ENCODE results near the gene MEGF9. TPM values are rescaled to one million over a fixed set of nuclear protein-coding genes. Genes with fewer than 3 reads are reported as not detected.

The MEGF9 gene
- polyA plus RNA-seq, 1 of the 3 experiments (the other 2 are of a cell fraction), result 1.8 TPM

- ChIA-PET CTCF (interaction anchor here (1.2 to 2.2 kb wide), 2 partner anchors 9 to 61 kb away, joined by 3 to 8 read pairs; no protein-coding TSS in a partner anchor), POLR2A (interaction anchor here (0.7 kb wide), 1 partner anchor 764 kb away, joined by 3 read pairs; no protein-coding TSS in a partner anchor)
These were observed 33.1 kb downstream of the MEGF9 start for GRCh38 chr9:120681121-120681520.

DNA sequence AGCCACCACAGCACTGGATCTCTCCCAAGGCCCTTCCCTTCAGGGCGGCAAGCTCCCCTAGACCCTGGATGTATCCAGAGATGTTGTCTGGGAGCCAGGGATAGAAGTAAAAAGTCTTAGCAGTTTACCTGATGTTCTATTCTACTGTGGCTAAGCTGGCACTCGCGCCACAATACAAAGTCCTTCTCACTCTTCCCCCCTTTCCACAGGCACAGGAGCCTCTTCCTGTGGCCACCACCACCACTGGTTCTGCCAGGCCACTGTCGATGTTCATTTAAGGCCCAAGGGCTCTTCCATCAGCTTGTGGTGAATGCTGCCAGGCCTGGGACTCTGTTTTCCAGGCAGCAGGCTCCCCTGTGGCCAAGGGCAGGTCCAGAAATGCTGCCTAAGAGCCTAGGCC lies 33.7 kb downstream of the MEGF9 start:
- CTCF ChIA-PET, result interaction anchor here (1.2 to 2.2 kb wide), 2 partner anchors 8 to 61 kb away, joined by 3 to 8 read pairs; no protein-coding TSS in a partner anchor
- Histone ChIP-seq H3K9me2 (no peaks in the 10 kb centered on the region), H3K27me3 (ENCODE audit: insufficient read depth) (no peaks in the 10 kb centered on the region), H3K79me2 (ENCODE audit: insufficient read depth) (peaks cover 5% of the 10 kb centered on the region; the same call in 1 of the 2 replicates), H3K4me3 (ENCODE audit: low read depth in 2 of 2, low read length in 1 of 2) (no peak overlapping the region), H3K9ac (no peak overlapping the region), H3K27ac (ENCODE audit: low read depth in 2 of 2, low read length in 1 of 2) (no peak overlapping the region), H3K4me2 (no peak overlapping the region), H3K36me3 (replicated peaks in 1 of 2; ENCODE audit: control insufficient read depth in 1 of 2, insufficient read depth in 2 of 2, low read length in 1 of 2) (no peaks in the 10 kb centered on the region), H3K9me3 (no peaks in the 10 kb centered on the region), H4K20me1 (ENCODE audit: insufficient read depth) (no peaks in the 10 kb centered on the region), H3F3A (replicated peaks; ENCODE audit: insufficient read depth) (no peaks in the 10 kb centered on the region), H2AFZ (ENCODE audit: low read depth) (no peak overlapping the region), H3K4me1 (ENCODE audit: control insufficient read depth in 1 of 2, insufficient read depth in 2 of 2, low read depth in 1 of 2, low read length in 1 of 2) (peaks cover 0 to 2% of the 10 kb centered on the region in 2 experiments; a peak in 1 of 4 replicates)
- no peak for DNase-seq
- TF ChIP-seq CHD2 (IDR thresholded peaks at IDR 0.05; ENCODE audit: low read length, partially characterized antibody) (no peak), CTCF (IDR thresholded peaks at IDR 0.05) (no peak), ELF1 (IDR thresholded peaks at IDR 0.05) (no peak)
- TF ChIP-seq, protein P1, sequence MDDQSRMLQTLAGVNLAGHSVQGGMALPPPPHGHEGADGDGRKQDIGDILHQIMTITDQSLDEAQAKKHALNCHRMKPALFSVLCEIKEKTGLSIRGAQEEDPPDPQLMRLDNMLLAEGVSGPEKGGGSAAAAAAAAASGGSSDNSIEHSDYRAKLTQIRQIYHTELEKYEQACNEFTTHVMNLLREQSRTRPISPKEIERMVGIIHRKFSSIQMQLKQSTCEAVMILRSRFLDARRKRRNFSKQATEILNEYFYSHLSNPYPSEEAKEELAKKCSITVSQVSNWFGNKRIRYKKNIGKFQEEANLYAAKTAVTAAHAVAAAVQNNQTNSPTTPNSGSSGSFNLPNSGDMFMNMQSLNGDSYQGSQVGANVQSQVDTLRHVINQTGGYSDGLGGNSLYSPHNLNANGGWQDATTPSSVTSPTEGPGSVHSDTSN (IDR thresholded peaks at IDR 0.05), result no peak
- 93% methylated on average over 3 of the region's 4 CpGs for WGBS (ENCODE audit: low lambda C conversion rate)
- POLR2A ChIA-PET, result interaction anchor here (0.7 kb wide), 1 partner anchor 764 kb away, joined by 3 read pairs; no protein-coding TSS in a partner anchor

More at GRCh38 chr9:120681121-120681520, 33.1 kb downstream of the MEGF9 start:
- Histone ChIP-seq H3K79me2 (ENCODE audit: insufficient read depth) (peaks cover 5% of the 10 kb centered on the region; the same call in 1 of the 2 replicates), H3K4me2 (no peak overlapping the region), H3F3A (replicated peaks; ENCODE audit: insufficient read depth) (no peaks in the 10 kb centered on the region), H3K27ac (ENCODE audit: low read depth in 2 of 2, low read length in 1 of 2) (no peak overlapping the region), H3K36me3 (replicated peaks in 1 of 2; ENCODE audit: control insufficient read depth in 1 of 2, insufficient read depth in 2 of 2, low read length in 1 of 2) (no peaks in the 10 kb centered on the region), H3K4me1 (ENCODE audit: control insufficient read depth in 1 of 2, insufficient read depth in 2 of 2, low read depth in 1 of 2, low read length in 1 of 2) (no peaks in the 10 kb centered on the region; a peak in 1 of 4 replicates), H3K4me3 (ENCODE audit: low read depth in 2 of 2, low read length in 1 of 2) (no peak overlapping the region), H3K9me3 (no peaks in the 10 kb centered on the region), H4K20me1 (ENCODE audit: insufficient read depth) (no peaks in the 10 kb centered on the region), H2AFZ (ENCODE audit: low read depth) (no peak overlapping the region), H3K9ac (no peak overlapping the region), H3K9me2 (no peaks in the 10 kb centered on the region), H3K27me3 (ENCODE audit: insufficient read depth) (no peaks in the 10 kb centered on the region)
- 87% methylated on average over 4 of the region's 6 CpGs for WGBS (ENCODE audit: low lambda C conversion rate)
- TF ChIP-seq TEAD4 (IDR thresholded peaks at IDR 0.05; ENCODE audit: borderline replicate concordance, insufficient read depth) (no peak), NRF1 (IDR thresholded peaks at IDR 0.05; ENCODE audit: low read depth, low read length) (no peak), YY1 (IDR thresholded peaks at IDR 0.05; ENCODE audit: low read depth) (no peak), FOXM1 (IDR thresholded peaks at IDR 0.05; ENCODE audit: low read depth) (no peak), EP300 (IDR thresholded peaks at IDR 0.05; ENCODE audit: borderline replicate concordance in 1 of 2, low read depth in 1 of 2, low read length in 1 of 2) (no peak), RXRA (IDR thresholded peaks at IDR 0.05; ENCODE audit: borderline replicate concordance, low read depth) (no peak), RAD21 (IDR thresholded peaks at IDR 0.05; ENCODE audit: low read length) (no peak), FOSL2 (IDR thresholded peaks at IDR 0.05; ENCODE audit: borderline replicate concordance, low read depth) (no peak), USF1 (IDR thresholded peaks at IDR 0.05; ENCODE audit: borderline replicate concordance, low read depth) (no peak)
- TF ChIP-seq, protein P2, sequence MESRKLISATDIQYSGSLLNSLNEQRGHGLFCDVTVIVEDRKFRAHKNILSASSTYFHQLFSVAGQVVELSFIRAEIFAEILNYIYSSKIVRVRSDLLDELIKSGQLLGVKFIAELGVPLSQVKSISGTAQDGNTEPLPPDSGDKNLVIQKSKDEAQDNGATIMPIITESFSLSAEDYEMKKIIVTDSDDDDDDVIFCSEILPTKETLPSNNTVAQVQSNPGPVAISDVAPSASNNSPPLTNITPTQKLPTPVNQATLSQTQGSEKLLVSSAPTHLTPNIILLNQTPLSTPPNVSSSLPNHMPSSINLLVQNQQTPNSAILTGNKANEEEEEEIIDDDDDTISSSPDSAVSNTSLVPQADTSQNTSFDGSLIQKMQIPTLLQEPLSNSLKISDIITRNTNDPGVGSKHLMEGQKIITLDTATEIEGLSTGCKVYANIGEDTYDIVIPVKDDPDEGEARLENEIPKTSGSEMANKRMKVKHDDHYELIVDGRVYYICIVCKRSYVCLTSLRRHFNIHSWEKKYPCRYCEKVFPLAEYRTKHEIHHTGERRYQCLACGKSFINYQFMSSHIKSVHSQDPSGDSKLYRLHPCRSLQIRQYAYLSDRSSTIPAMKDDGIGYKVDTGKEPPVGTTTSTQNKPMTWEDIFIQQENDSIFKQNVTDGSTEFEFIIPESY (IDR thresholded peaks at IDR 0.05; ENCODE audit: borderline replicate concordance, low read depth), result no peak
- no peak for DNase-seq

Measured in SK-N-SH (cell line).